Progenitor cell of endocrine pancreas (in vitro differentiated cells): ENCODE data around the gene VPS52. TPM values are rescaled to one million over a fixed set of nuclear protein-coding genes. Genes with fewer than 3 reads are reported as not detected.

Source experiments
- DNase-seq: peaks from one replicate; pipeline ENCODE4 v3.0.0; 2021; ENCODE audit warnings: low spot score; ENCODE audit not compliant: unreplicated experiment
- H3K27ac Mint-ChIP-seq: 2 replicates; pipeline ENCODE4 v1.8.0; 2021; ENCODE audit warnings: mild to moderate bottlenecking, moderate library complexity, mixed read lengths
- H3K27me3 Mint-ChIP-seq: 2 replicates; pipeline ENCODE4 v1.8.0; 2021; ENCODE audit warnings: mixed read lengths
- H3K36me3 Mint-ChIP-seq: 2 replicates; pipeline ENCODE4 v1.8.0; 2022; ENCODE audit warnings: mixed read lengths; ENCODE audit not compliant: insufficient read depth
- H3K4me1 Mint-ChIP-seq: 2 replicates; pipeline ENCODE4 v1.8.0; 2021; ENCODE audit warnings: low read depth, mixed read lengths
- H3K4me3 Mint-ChIP-seq: 2 replicates; pipeline ENCODE4 v1.8.0; 2021; ENCODE audit warnings: low read depth, mild to moderate bottlenecking, moderate library complexity, mixed read lengths
- H3K9me3 Mint-ChIP-seq: 2 replicates; pipeline ENCODE4 v1.8.0; 2021; ENCODE audit warnings: low read depth, mixed read lengths
- CTCF ChIP-seq: fragments of 200-600 bp; sonication (generic); IDR thresholded peaks from one replicate; pipeline ENCODE4 v1.5.0; 2021; ENCODE audit warnings: antibody characterized with exemption, mild to moderate bottlenecking; ENCODE audit not compliant: unreplicated experiment
- total RNA-seq: library from RNA; stranded (reverse); gene quantifications from 2 replicates; pipeline ENCODE4 v1.2.1, GENCODE V29; 2021

Gene VPS52
- total RNA-seq, 1 donor from 2014 or later = 77.2 TPM

GRCh38 chr6:33280539-33280938 is 8.9 kb upstream of the VPS52 start:
- Mint-ChIP-seq H3K4me3 (no peak overlapping the region), H3K9me3 (no peaks in the 10 kb centered on the region), H3K27me3 (no peaks in the 10 kb centered on the region)

GRCh38 chr6:33279971-33280511 is 8.4 kb upstream of the VPS52 start:
- H3K27me3 Mint-ChIP-seq = no peaks in the 10 kb centered on the region

More at GRCh38 chr6:33280539-33280938, 8.9 kb upstream of the VPS52 start:
- TF ChIP-seq CTCF = no peak
- DNase-seq = no peak
- H3K36me3 Mint-ChIP-seq = peaks cover 10% of the 10 kb centered on the region
- H3K27ac Mint-ChIP-seq = no peak overlapping the region
- H3K4me1 Mint-ChIP-seq = peaks cover 9% of the 10 kb centered on the region

GRCh38 chr6:33279257-33279695 is 7.6 kb upstream of the VPS52 start:
- Mint-ChIP-seq H3K36me3 (peaks cover 16% of the 10 kb centered on the region), H3K4me1 (peaks cover 15% of the 10 kb centered on the region), H3K9me3 (no peaks in the 10 kb centered on the region), H3K4me3 (no peak overlapping the region), H3K27ac (no peak overlapping the region), H3K27me3 (no peaks in the 10 kb centered on the region)
- no peak for TF ChIP-seq CTCF
- DNase-seq = no peak

More at GRCh38 chr6:33279971-33280511, 8.4 kb upstream of the VPS52 start:
- peak; percentile 60 for TF ChIP-seq CTCF
- no peak overlapping the region for H3K4me3 Mint-ChIP-seq
- peaks cover 9% of the 10 kb centered on the region for H3K4me1 Mint-ChIP-seq
- H3K9me3 Mint-ChIP-seq = no peaks in the 10 kb centered on the region
- peak; percentile 42 for DNase-seq
- peaks cover 10% of the 10 kb centered on the region for H3K36me3 Mint-ChIP-seq
- H3K27ac Mint-ChIP-seq = no peak overlapping the region

- H3K27me3 Mint-ChIP-seq = no peaks in the 10 kb centered on the region
- no peaks in the 10 kb centered on the region for H3K9me3 Mint-ChIP-seq
- peaks cover 17% of the 10 kb centered on the region for H3K4me1 Mint-ChIP-seq
- H3K27ac Mint-ChIP-seq = no peak overlapping the region
- no peak for DNase-seq
- no peak overlapping the region for H3K4me3 Mint-ChIP-seq
- TF ChIP-seq CTCF = no peak
- peaks cover 16% of the 10 kb centered on the region for H3K36me3 Mint-ChIP-seq
Observed at GRCh38 chr6:33278810-33279209, 7.1 kb upstream of the VPS52 start.

GRCh38 chr6:33278392-33278741 is 6.7 kb upstream of the VPS52 start:
- no peaks in the 10 kb centered on the region for H3K9me3 Mint-ChIP-seq
- peaks cover 19% of the 10 kb centered on the region for H3K4me1 Mint-ChIP-seq
- H3K27me3 Mint-ChIP-seq = no peaks in the 10 kb centered on the region
- no peak overlapping the region for H3K4me3 Mint-ChIP-seq
- no peak for TF ChIP-seq CTCF
- H3K36me3 Mint-ChIP-seq = peaks cover 16% of the 10 kb centered on the region
- no peak overlapping the region for H3K27ac Mint-ChIP-seq
- no peak for DNase-seq
